OCI-LY7 (cell line): ENCODE measurements around the gene C16orf95. TPM values are rescaled to one million over a fixed set of nuclear protein-coding genes. Genes with fewer than 3 reads are reported as not detected.

Source experiments
- BruUV-seq: library from RNA; stranded (reverse); fragments of 400-500 nt; replicated peaks from 2 replicates; lab custom pipeline; 2021; lab: Mats Ljungman, UMichigan
- CTCF ChIA-PET: fragments of 300-600 bp; sonication (Branson Sonifier 250); formaldehyde crosslinking; loops from one replicate; lab custom pipeline; 2022; ENCODE audit warnings: antibody characterized with exemption; ENCODE audit not compliant: unreplicated experiment; lab: Charles Lee
- POLR2A ChIA-PET: fragments of 300-600 bp; sonication (Branson Sonifier 250); formaldehyde crosslinking; loops from one replicate; lab custom pipeline; 2022; ENCODE audit warnings: antibody characterized with exemption; lab: Charles Lee
- DNase-seq: peaks from one replicate; pipeline ENCODE4 v3.0.0-alpha.2; 2015; ENCODE audit warnings: low spot score
- H2AFZ ChIP-seq: fragments of 200-600 bp; sonication (generic), shearing (Covaris generic); 2 replicates; pipeline ENCODE4 v1.6.1; 2014; ENCODE audit warnings: mild to moderate bottlenecking, antibody characterized with exemption, low read length, moderate library complexity
- H3K27ac ChIP-seq: fragments of 200-600 bp; sonication (generic); 2 replicates; pipeline ENCODE4 v1.5.1; 2014; ENCODE audit warnings: mixed run types, low read depth, mild to moderate bottlenecking, moderate library complexity, low read length, inconsistent platforms; ENCODE audit not compliant: poor library complexity, severe bottlenecking
- H3K36me3 ChIP-seq: fragments of 200-600 bp; sonication (generic); 2 replicates; pipeline ENCODE4 v1.6.1; 2014; ENCODE audit warnings: mild to moderate bottlenecking, antibody characterized with exemption, low read length, moderate library complexity, mixed read lengths; ENCODE audit not compliant: insufficient read depth
- H3K4me1 ChIP-seq: fragments of 200-600 bp; sonication (generic); 2 replicates; pipeline ENCODE4 v1.5.1; 2014; ENCODE audit warnings: mild to moderate bottlenecking, low read length; ENCODE audit not compliant: insufficient read depth, poor library complexity, severe bottlenecking
- H3K4me2 ChIP-seq: fragments of 200-600 bp; sonication (generic); 2 replicates; pipeline ENCODE4 v1.6.1; 2014; ENCODE audit warnings: mild to moderate bottlenecking, low read length
- H3K4me3 ChIP-seq: fragments of 200-600 bp; sonication (generic); 2 replicates; pipeline ENCODE4 v1.5.1; 2014; ENCODE audit warnings: mild to moderate bottlenecking, low read depth, low read length; ENCODE audit not compliant: poor library complexity, severe bottlenecking
- H3K79me2 ChIP-seq: fragments of 200-600 bp; sonication (generic); 2 replicates; pipeline ENCODE4 v1.6.1; 2016; ENCODE audit warnings: low read depth, mild to moderate bottlenecking, low read length, moderate library complexity, mixed read lengths; ENCODE audit not compliant: insufficient read depth
- H3K9me2 ChIP-seq: fragments of 200-600 bp; sonication (generic); 2 replicates; pipeline ENCODE4 v1.6.1; 2016; ENCODE audit warnings: mild to moderate bottlenecking, low read length, mixed read lengths; ENCODE audit not compliant: insufficient read depth
- H3K9me3 ChIP-seq: fragments of 200-600 bp; sonication (generic); 2 replicates; pipeline ENCODE4 v1.6.1; 2014; ENCODE audit warnings: mild to moderate bottlenecking, mixed run types, low read length, mixed read lengths
- H4K20me1 ChIP-seq: fragments of 200-600 bp; sonication (generic); 2 replicates; pipeline ENCODE4 v1.6.1; 2014; ENCODE audit warnings: mild to moderate bottlenecking, antibody characterized with exemption, low read length, moderate library complexity, mixed read lengths; ENCODE audit not compliant: insufficient read depth
- EZH2phosphoT487 ChIP-seq: fragments of 200-600 bp; sonication (generic); IDR thresholded peaks from 2 replicates; pipeline ENCODE4 v1.6.1; 2018; ENCODE audit warnings: low read depth, borderline replicate concordance, mild to moderate bottlenecking, mixed run types, antibody characterized with exemption, low read length, moderate library complexity, mixed read lengths
- intact Hi-C: fragments of 100-400 bp; cut with micrococcal nuclease; formaldehyde crosslinking; loops from one replicate; pipeline ENCODE4 v1.10.0; 2022; ENCODE audit not compliant: unreplicated experiment
- total RNA-seq, 2 experiments: library from RNA; depleted of rRNA in 1 of 2; stranded (reverse); fragments of >200 nt in 1 of 2; shearing (Covaris generic) in 1 of 2; gene quantifications; 2 replicates each; pipeline ENCODE4 v1.2.3, GENCODE V29; 2014 to 2022
- TF ChIP-seq, protein P1 (sequence below): fragments of 200-600 bp; sonication (generic); conservative IDR thresholded peaks from 2 replicates; pipeline ENCODE4 v1.5.1; 2014; ENCODE audit warnings: mild to moderate bottlenecking, antibody characterized with exemption, low read length, moderate library complexity, mixed read lengths

C16orf95 gene
- total RNA-seq, 2 experiments from 2014 or later: 8.5 to 22.1 TPM

DNA sequence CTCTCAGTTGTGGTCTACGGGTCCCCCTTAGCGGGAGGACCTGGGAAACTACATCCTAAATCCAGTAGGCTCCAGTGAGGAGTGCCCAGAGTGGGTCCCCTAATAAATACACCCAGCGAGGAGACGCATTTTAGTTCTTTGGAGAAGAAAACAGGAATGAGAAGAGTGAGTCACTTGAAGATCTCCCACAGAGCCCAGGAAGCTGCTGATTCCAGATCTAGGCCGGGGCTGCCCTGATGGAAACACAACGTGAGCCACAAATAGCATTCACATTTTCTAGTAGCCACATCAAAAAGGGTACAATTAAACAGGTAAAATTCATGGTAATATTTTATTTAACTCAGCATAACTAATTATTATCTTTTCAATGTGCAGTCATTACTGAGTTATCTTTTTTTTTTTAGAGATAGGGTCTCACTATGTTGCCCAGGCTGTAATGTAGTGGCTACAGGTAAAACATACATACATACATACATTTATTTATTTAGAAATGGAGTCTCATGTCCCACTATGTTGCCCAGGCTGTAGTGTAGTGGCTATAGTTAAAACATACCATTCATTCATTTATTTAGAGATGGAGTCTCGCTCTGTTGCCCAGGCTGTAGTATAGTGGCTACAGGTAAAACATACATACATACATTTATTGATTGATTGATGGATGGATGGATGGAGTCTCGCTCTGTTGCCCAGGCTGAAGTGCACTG, 44.9 kb upstream of the C16orf95 start:
- intact Hi-C loops: no loop called here
- ChIA-PET POLR2A (no interaction called here), CTCF (no interaction called here)
- H2AFZ ChIP-seq: no peak overlapping the region
- H4K20me1 ChIP-seq: no peaks in the 10 kb centered on the region
- no peak for TF ChIP-seq EZH2phosphoT487
- TF ChIP-seq, protein P1, sequence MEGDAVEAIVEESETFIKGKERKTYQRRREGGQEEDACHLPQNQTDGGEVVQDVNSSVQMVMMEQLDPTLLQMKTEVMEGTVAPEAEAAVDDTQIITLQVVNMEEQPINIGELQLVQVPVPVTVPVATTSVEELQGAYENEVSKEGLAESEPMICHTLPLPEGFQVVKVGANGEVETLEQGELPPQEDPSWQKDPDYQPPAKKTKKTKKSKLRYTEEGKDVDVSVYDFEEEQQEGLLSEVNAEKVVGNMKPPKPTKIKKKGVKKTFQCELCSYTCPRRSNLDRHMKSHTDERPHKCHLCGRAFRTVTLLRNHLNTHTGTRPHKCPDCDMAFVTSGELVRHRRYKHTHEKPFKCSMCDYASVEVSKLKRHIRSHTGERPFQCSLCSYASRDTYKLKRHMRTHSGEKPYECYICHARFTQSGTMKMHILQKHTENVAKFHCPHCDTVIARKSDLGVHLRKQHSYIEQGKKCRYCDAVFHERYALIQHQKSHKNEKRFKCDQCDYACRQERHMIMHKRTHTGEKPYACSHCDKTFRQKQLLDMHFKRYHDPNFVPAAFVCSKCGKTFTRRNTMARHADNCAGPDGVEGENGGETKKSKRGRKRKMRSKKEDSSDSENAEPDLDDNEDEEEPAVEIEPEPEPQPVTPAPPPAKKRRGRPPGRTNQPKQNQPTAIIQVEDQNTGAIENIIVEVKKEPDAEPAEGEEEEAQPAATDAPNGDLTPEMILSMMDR: no peak
- no peak for DNase-seq
- H3K4me3 ChIP-seq: no peak overlapping the region
- H3K4me1 ChIP-seq: no peaks in the 10 kb centered on the region
- H3K9me3 ChIP-seq: no peaks in the 10 kb centered on the region
- peaks cover 33% of the 10 kb centered on the region for H3K36me3 ChIP-seq
- no TSS peak for BruUV-seq
- H3K27ac ChIP-seq: no peak overlapping the region
- no peaks in the 10 kb centered on the region for H3K9me2 ChIP-seq
- no peak overlapping the region for H3K4me2 ChIP-seq
- no peaks in the 10 kb centered on the region for H3K79me2 ChIP-seq

DNA sequence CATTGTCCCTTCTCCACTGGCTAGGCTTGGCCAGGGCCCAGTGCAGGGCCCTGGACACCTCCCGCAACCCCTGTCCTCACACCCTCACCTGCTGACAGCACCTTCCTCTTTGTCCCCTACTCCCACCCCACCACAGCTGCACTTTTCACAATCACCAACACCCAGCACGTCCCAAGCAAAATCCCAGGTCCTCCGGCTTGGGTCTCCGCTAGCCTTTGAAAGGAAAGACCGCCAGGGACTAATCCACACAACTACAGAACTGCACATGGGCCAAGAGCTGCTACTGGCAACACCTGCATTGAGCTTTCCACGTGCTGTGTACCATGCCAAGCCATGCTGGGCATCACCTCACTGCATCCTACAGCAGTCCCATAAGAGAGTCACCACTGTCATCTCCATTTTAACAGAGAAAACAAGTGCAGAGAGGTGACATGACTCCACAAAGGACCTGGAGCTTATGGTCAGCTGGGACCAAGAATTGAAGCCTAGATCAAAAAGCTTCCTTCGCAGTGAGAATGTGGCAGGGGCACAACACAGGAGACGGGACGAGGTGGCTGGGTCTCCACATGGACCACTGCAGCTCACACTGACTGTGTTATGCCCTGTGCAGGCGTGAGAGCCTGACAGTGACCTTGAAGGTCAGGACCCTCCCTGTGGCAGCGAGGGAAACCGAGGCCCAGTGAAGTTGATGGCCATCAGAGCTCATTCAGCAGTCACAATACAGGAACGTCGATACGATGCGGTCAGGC, 43.8 kb upstream of the C16orf95 start:
- H3K27ac ChIP-seq: no peak overlapping the region
- ChIA-PET CTCF (no interaction called here), POLR2A (interaction anchor here (0.6 kb wide), 1 partner anchor 43 kb away, joined by 3 read pairs; no protein-coding TSS in a partner anchor)
- no peak overlapping the region for H3K4me2 ChIP-seq
- TF ChIP-seq EZH2phosphoT487: no peak
- H3K9me2 ChIP-seq: no peaks in the 10 kb centered on the region
- BruUV-seq: no TSS peak
- no peak overlapping the region for H3K4me3 ChIP-seq
- peaks cover 32% of the 10 kb centered on the region for H3K36me3 ChIP-seq
- no peaks in the 10 kb centered on the region for H3K4me1 ChIP-seq
- no peak for DNase-seq
- intact Hi-C loops: no loop called here
- H3K79me2 ChIP-seq: no peaks in the 10 kb centered on the region
- no peaks in the 10 kb centered on the region for H3K9me3 ChIP-seq
- no peak overlapping the region for H2AFZ ChIP-seq
- no peaks in the 10 kb centered on the region for H4K20me1 ChIP-seq

DNA sequence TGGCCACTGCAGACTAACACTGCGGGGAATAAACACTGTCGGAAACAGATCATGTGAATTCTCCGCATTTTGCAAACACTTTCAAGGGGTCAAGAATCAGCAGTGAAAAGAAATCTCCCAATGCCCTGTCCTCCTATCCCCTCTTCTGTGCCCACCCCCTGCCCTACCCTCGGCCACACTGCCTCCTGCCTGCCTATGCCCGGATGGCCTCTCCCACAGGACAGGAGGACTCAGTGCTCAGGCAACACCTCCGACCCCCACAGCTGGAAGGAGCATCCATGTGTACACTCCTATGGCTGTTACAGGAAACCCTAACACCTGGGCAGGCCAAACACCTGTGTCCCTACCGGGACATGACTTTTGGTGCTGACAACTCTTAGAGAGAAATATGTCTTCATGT, 41.9 kb upstream of the C16orf95 start:
- TF ChIP-seq EZH2phosphoT487: no peak
- TF ChIP-seq, protein P1: no peak
- intact Hi-C loops: no loop called here
- Histone ChIP-seq H3K9me2 (no peaks in the 10 kb centered on the region), H3K4me1 (no peaks in the 10 kb centered on the region), H3K79me2 (no peaks in the 10 kb centered on the region), H4K20me1 (no peaks in the 10 kb centered on the region), H3K9me3 (no peaks in the 10 kb centered on the region), H3K36me3 (peaks cover 32% of the 10 kb centered on the region), H3K4me2 (no peak overlapping the region), H2AFZ (no peak overlapping the region), H3K27ac (no peak overlapping the region), H3K4me3 (no peak overlapping the region)
- no peak for DNase-seq
- ChIA-PET CTCF (no interaction called here), POLR2A (no interaction called here)
- no TSS peak for BruUV-seq
